PC-9 (cell line): Measurements from ENCODE around the gene COL27A1.

Experiments
- EZH2 ChIP-seq: fragments of 200-600 bp; sonication (generic); IDR thresholded peaks from 2 replicates; pipeline ENCODE4 v1.8.0; 2017; ENCODE audit warnings: antibody characterized with exemption, low read depth
- TF ChIP-seq, protein P1 (sequence below): fragments of 200-600 bp; sonication (generic); conservative IDR thresholded peaks from 2 replicates; pipeline ENCODE4 v1.6.1; 2017; ENCODE audit warnings: mixed run types, antibody characterized with exemption, mild to moderate bottlenecking, moderate library complexity

DNA sequence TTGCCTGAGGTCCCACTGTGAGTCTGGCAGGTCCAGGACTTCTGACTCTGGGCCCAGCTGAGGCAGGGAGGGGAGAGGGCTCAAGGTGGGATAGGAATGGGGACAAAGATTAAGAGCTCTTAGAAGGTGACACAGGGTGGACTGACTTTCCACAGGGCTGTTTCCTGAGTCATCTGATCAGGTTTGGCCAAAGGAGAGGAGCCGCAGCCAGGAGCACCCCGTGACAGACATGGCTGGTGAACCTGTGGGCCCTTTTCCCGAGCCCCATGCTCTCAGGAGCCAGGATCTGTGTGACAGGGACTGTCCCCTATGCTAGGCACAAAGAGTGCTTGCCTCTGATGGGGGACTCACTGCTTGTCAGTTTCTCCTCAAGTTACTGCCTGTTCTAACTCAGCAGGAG is 37.8 kb downstream of the COL27A1 start:
- TF ChIP-seq, protein P1, sequence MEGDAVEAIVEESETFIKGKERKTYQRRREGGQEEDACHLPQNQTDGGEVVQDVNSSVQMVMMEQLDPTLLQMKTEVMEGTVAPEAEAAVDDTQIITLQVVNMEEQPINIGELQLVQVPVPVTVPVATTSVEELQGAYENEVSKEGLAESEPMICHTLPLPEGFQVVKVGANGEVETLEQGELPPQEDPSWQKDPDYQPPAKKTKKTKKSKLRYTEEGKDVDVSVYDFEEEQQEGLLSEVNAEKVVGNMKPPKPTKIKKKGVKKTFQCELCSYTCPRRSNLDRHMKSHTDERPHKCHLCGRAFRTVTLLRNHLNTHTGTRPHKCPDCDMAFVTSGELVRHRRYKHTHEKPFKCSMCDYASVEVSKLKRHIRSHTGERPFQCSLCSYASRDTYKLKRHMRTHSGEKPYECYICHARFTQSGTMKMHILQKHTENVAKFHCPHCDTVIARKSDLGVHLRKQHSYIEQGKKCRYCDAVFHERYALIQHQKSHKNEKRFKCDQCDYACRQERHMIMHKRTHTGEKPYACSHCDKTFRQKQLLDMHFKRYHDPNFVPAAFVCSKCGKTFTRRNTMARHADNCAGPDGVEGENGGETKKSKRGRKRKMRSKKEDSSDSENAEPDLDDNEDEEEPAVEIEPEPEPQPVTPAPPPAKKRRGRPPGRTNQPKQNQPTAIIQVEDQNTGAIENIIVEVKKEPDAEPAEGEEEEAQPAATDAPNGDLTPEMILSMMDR, result no peak
- TF ChIP-seq EZH2, result no peak
